ENCODE data around the gene AREL1. TPM values are rescaled to one million over a fixed set of nuclear protein-coding genes. Genes with fewer than 3 reads are reported as not detected.

Gene AREL1
- total and polyA plus RNA-seq, 10 of the 15 experiments (the other 5 are each of a cell fraction or from before 2014, with no cell fraction given): 6.2 to 40.4 (median 23.7) TPM

- H3K9me3 ChIP-seq (replicated peaks; ENCODE audit: control insufficient read depth, insufficient read depth, low read length): no peaks in the 10 kb centered on the region
- BruUV-seq (replicated peaks): no TSS peak
- POLR2A ChIA-PET: interaction anchor here (0.6 kb wide), 1 partner anchor 43 kb away, joined by 3 read pairs; no protein-coding TSS in a partner anchor
- H3K36me3 ChIP-seq (ENCODE audit: control insufficient read depth in 2 of 2, insufficient read depth in 2 of 2, low read length in 1 of 2): peaks cover 3 to 7% of the 10 kb centered on the region in 2 experiments; a peak in 3 of 4 replicates
- CTCF ChIA-PET: interaction anchor here (1.5 kb wide), 1 partner anchor 11 kb away, joined by 3 read pairs; no protein-coding TSS in a partner anchor
- no peak overlapping the region for H2AFZ ChIP-seq (ENCODE audit: control insufficient read depth, low read depth, low read length)
- intact Hi-C loops (cut with micrococcal nuclease; ENCODE audit: unreplicated experiment): no loop called here
- no peak overlapping the region for H3K27ac ChIP-seq (ENCODE audit: control insufficient read depth, insufficient read depth)
- H3K4me2 ChIP-seq (ENCODE audit: control insufficient read depth, insufficient read depth): no peak overlapping the region
- ATAC-seq (peak; percentile 56), FAIRE-seq (no peak), DNase-seq (ENCODE audit: low read depth, low spot score) (peak; percentile 1)
- SMC1A ChIA-PET (ENCODE audit: uncharacterized antibody, unreplicated experiment): interaction anchor here (0.7 to 1.1 kb wide), 3 partner anchors 10 to 114 kb away, joined by 3 to 6 read pairs (median 3); no protein-coding TSS in a partner anchor
- 90% methylated on average over 3 of the region's 3 CpGs for WGBS (ENCODE audit: insufficient coverage, insufficient replicate concordance, low lambda C conversion rate, missing lambda C conversion rate)
- H3K27me3 ChIP-seq (replicated peaks in 1 of 2; ENCODE audit: control insufficient read depth in 2 of 2, insufficient read depth in 2 of 2, low read length in 1 of 2): no peaks in the 10 kb centered on the region
- H3K79me2 ChIP-seq (ENCODE audit: control insufficient read depth, insufficient read depth, low read length): no peaks in the 10 kb centered on the region
- no peak overlapping the region for H3K4me3 ChIP-seq
- RAD21 ChIA-PET (ENCODE audit: unreplicated experiment): no interaction called here
- H3K4me1 ChIP-seq (ENCODE audit: control insufficient read depth, insufficient read depth, low read length): 0 out of 2 replicates have a peak, but pooled peaks cover 3% of the 10 kb centered on the region
- H3K9ac ChIP-seq (ENCODE audit: control insufficient read depth, insufficient read depth, low read length): no peak overlapping the region
- in situ Hi-C loops (cut with MboI): no loop called here
- no peaks in the 10 kb centered on the region for H4K20me1 ChIP-seq (ENCODE audit: control insufficient read depth, insufficient read depth)
- TF ChIP-seq EP300 (IDR thresholded peaks at IDR 0.05; ENCODE audit: borderline replicate concordance in 1 of 2, control insufficient read depth in 1 of 2, low read depth in 2 of 2, low read length in 2 of 2) (no peak), E4F1 (IDR thresholded peaks at IDR 0.05; ENCODE audit: borderline replicate concordance, partially characterized antibody) (no peak), CTCF (IDR thresholded peaks at IDR 0.05 in 2 of 3, conservative IDR thresholded peaks at IDR 0.05 in 1 of 3; ENCODE audit: control insufficient read depth in 2 of 3, extremely low read depth in 1 of 3, insufficient read depth in 1 of 3, low read depth in 3 of 3, low read length in 3 of 3) (no peak), PAX5 (IDR thresholded peaks at IDR 0.05; ENCODE audit: borderline replicate concordance, low read depth, low read length) (no peak), CREB1 (IDR thresholded peaks at IDR 0.05; ENCODE audit: low read depth) (no peak), RB1 (IDR thresholded peaks at IDR 0.05; ENCODE audit: borderline replicate concordance) (no peak), KLF5 (IDR thresholded peaks at IDR 0.05; ENCODE audit: partially characterized antibody) (no peak), ZBTB11 (CRISPR knock-in tag; IDR thresholded peaks at IDR 0.05) (no peak), NFIC (IDR thresholded peaks at IDR 0.05; ENCODE audit: low read depth, low read length) (no peak), HDAC6 (IDR thresholded peaks at IDR 0.05; ENCODE audit: unreplicated experiment) (no peak), CHD4 (IDR thresholded peaks at IDR 0.05) (no peak), MYB (IDR thresholded peaks at IDR 0.05; ENCODE audit: borderline replicate concordance, low read depth, low read length) (no peak), SKIL (IDR thresholded peaks at IDR 0.05; ENCODE audit: low read depth, poor library complexity, severe bottlenecking) (no peak), RCOR1 (conservative IDR thresholded peaks at IDR 0.05; ENCODE audit: low read depth, low read length) (no peak)
These were observed 55.9 kb downstream of the AREL1 start for GRCh38 chr14:74656964-74657363.

All from GM12878 (cell line).